Caco-2 (cell line): ENCODE data around the gene IMPG2. TPM values are rescaled to one million over a fixed set of nuclear protein-coding genes. Genes with fewer than 3 reads are reported as not detected.

ENCODE experiments used
- BruUV-seq: library from RNA; stranded (reverse); fragments of 400-500 nt; replicated peaks from 2 replicates; lab custom pipeline; 2021; lab: Mats Ljungman, UMichigan
- CTCF ChIA-PET: fragments of 300-600 bp; sonication (Branson Sonifier 250); formaldehyde crosslinking; loops from one replicate; lab custom pipeline; 2022; ENCODE audit warnings: antibody characterized with exemption; lab: Charles Lee
- POLR2A ChIA-PET: fragments of 300-600 bp; sonication (Branson Sonifier 250); formaldehyde crosslinking; loops from one replicate; lab custom pipeline; 2022; ENCODE audit warnings: antibody characterized with exemption; lab: Charles Lee
- DNase-seq, 2 experiments: peaks; one replicate each; pipeline versions ENCODE4 v3.0.0 to v3.0.0-alpha.2; 2020 to 2022
- H3K27me3 ChIP-seq: replicated peaks from 2 replicates; pipeline ENCODE4 v1.6.0; 2011; ENCODE audit warnings: low read length; ENCODE audit not compliant: control insufficient read depth, insufficient read depth
- H3K36me3 ChIP-seq: 2 replicates; pipeline ENCODE4 v1.5.1; 2011; ENCODE audit warnings: low read length; ENCODE audit not compliant: control insufficient read depth, insufficient read depth
- H3K4me1 ChIP-seq: fragments of 250-450 bp; sonication (Bioruptor Pico); 2 replicates; pipeline ENCODE4 v1.5.1; 2020; ENCODE audit warnings: mild to moderate bottlenecking
- H3K4me3 ChIP-seq: 2 replicates; pipeline ENCODE4 v1.5.1; 2011; ENCODE audit warnings: low read depth, mild to moderate bottlenecking, control low read depth, low read length
- H3K9me3 ChIP-seq: fragments of 250-450 bp; sonication (Bioruptor Pico); 2 replicates; pipeline ENCODE4 v1.5.1; 2020; ENCODE audit warnings: mild to moderate bottlenecking, moderate library complexity
- H3K27ac Mint-ChIP-seq: one replicate; pipeline ENCODE4 v1.8.0; 2022; ENCODE audit warnings: mixed read lengths; ENCODE audit not compliant: unreplicated experiment
- H3K27me3 Mint-ChIP-seq: one replicate; pipeline ENCODE4 v1.8.0; 2022; ENCODE audit warnings: mixed read lengths; ENCODE audit not compliant: insufficient read depth, unreplicated experiment
- H3K36me3 Mint-ChIP-seq: one replicate; pipeline ENCODE4 v1.8.0; 2022; ENCODE audit warnings: mild to moderate bottlenecking, mixed read lengths; ENCODE audit not compliant: insufficient read depth, unreplicated experiment
- H3K4me1 Mint-ChIP-seq: one replicate; pipeline ENCODE4 v1.8.0; 2022; ENCODE audit warnings: low read depth, mixed read lengths; ENCODE audit not compliant: unreplicated experiment
- H3K4me3 Mint-ChIP-seq: one replicate; pipeline ENCODE4 v1.8.0; 2022; ENCODE audit warnings: mild to moderate bottlenecking, moderate library complexity, mixed read lengths; ENCODE audit not compliant: unreplicated experiment
- H3K9me3 Mint-ChIP-seq: one replicate; pipeline ENCODE4 v1.8.0; 2022; ENCODE audit warnings: mixed read lengths; ENCODE audit not compliant: unreplicated experiment
- CTCF ChIP-seq, 2 experiments: fragments of 200-600 bp in 1 of 2; IDR thresholded peaks; 1 replicate in 1 of 2; 2 replicates in 1 of 2; pipeline versions ENCODE4 v1.5.1 to v1.8.0; 2011 to 2022; ENCODE audit warnings: antibody characterized with exemption in 1 of 2, control low read depth in 1 of 2, inconsistent platforms in 1 of 2, low read depth in 1 of 2, low read length in 1 of 2, mild to moderate bottlenecking in 1 of 2, moderate library complexity in 1 of 2; ENCODE audit not compliant: insufficient read depth in 1 of 2, severe bottlenecking in 1 of 2, unreplicated experiment in 1 of 2
- intact Hi-C: fragments of 100-400 bp; cut with micrococcal nuclease; formaldehyde crosslinking; loops from one replicate; pipeline ENCODE4 v1.10.0; 2022; ENCODE audit not compliant: unreplicated experiment
- total RNA-seq: library from RNA; stranded (reverse); gene quantifications from 2 replicates; pipeline ENCODE4 v1.2.3, GENCODE V29; 2022

IMPG2 gene
- total RNA-seq, 1 experiment from 2014 or later, result not detected

GRCh38 chr3:101204246-101204645 is 116.1 kb downstream of the IMPG2 start:
- no peak for TF ChIP-seq CTCF (IDR thresholded peaks at IDR 0.05; ENCODE audit: insufficient read depth in 1 of 2, low read depth in 1 of 2, low read length in 1 of 2, severe bottlenecking in 1 of 2, unreplicated experiment in 1 of 2)
- Histone ChIP-seq H3K4me3 (no peak overlapping the region), H3K36me3 (no peaks in the 10 kb centered on the region), H3K9me3 (no peaks in the 10 kb centered on the region), H3K27me3 (no peaks in the 10 kb centered on the region), H3K4me1 (no peaks in the 10 kb centered on the region)
- no peaks in the 10 kb centered on the region for H3K9me3 Mint-ChIP-seq
- H3K4me3 Mint-ChIP-seq, result no peak overlapping the region
- no peaks in the 10 kb centered on the region for H3K4me1 Mint-ChIP-seq
- POLR2A ChIA-PET, result no interaction called here
- no peaks in the 10 kb centered on the region for H3K36me3 Mint-ChIP-seq
- intact Hi-C loops, result no loop called here
- H3K27me3 Mint-ChIP-seq, result peaks cover 3% of the 10 kb centered on the region
- no peak for DNase-seq
- CTCF ChIA-PET, result no interaction called here
- no TSS peak for BruUV-seq
- H3K27ac Mint-ChIP-seq, result no peak overlapping the region

GRCh38 chr3:101203411-101203810 is 117.0 kb downstream of the IMPG2 start:
- no peaks in the 10 kb centered on the region for H3K4me1 ChIP-seq
- Mint-ChIP-seq H3K27me3 (peaks cover 3% of the 10 kb centered on the region), H3K9me3 (no peaks in the 10 kb centered on the region), H3K4me1 (no peaks in the 10 kb centered on the region), H3K27ac (no peak overlapping the region), H3K36me3 (no peaks in the 10 kb centered on the region), H3K4me3 (no peak overlapping the region)
- intact Hi-C loops, result no loop called here
- POLR2A ChIA-PET, result no interaction called here
- H3K4me3 ChIP-seq, result no peak overlapping the region
- no peaks in the 10 kb centered on the region for H3K9me3 ChIP-seq
- no peak for DNase-seq
- no peaks in the 10 kb centered on the region for H3K27me3 ChIP-seq
- CTCF ChIA-PET, result no interaction called here
- BruUV-seq, result no TSS peak
- H3K36me3 ChIP-seq, result no peaks in the 10 kb centered on the region
- no peak for TF ChIP-seq CTCF (IDR thresholded peaks at IDR 0.05; ENCODE audit: insufficient read depth in 1 of 2, low read depth in 1 of 2, low read length in 1 of 2, severe bottlenecking in 1 of 2, unreplicated experiment in 1 of 2)

- no peak overlapping the region for H3K4me3 Mint-ChIP-seq
- no peak overlapping the region for H3K4me3 ChIP-seq
- no peak for TF ChIP-seq CTCF (IDR thresholded peaks at IDR 0.05; ENCODE audit: insufficient read depth in 1 of 2, low read depth in 1 of 2, low read length in 1 of 2, severe bottlenecking in 1 of 2, unreplicated experiment in 1 of 2)
- H3K4me1 Mint-ChIP-seq, result no peaks in the 10 kb centered on the region
- no peaks in the 10 kb centered on the region for H3K9me3 Mint-ChIP-seq
- no peaks in the 10 kb centered on the region for H3K36me3 ChIP-seq
- H3K36me3 Mint-ChIP-seq, result no peaks in the 10 kb centered on the region
- no peaks in the 10 kb centered on the region for H3K27me3 ChIP-seq
- no peak for DNase-seq
- intact Hi-C loops, result no loop called here
- no peaks in the 10 kb centered on the region for H3K4me1 ChIP-seq
- no peak overlapping the region for H3K27ac Mint-ChIP-seq
- no TSS peak for BruUV-seq
- H3K27me3 Mint-ChIP-seq, result peaks cover 3% of the 10 kb centered on the region
- CTCF ChIA-PET, result no interaction called here
- POLR2A ChIA-PET, result no interaction called here
- no peaks in the 10 kb centered on the region for H3K9me3 ChIP-seq
Measured at GRCh38 chr3:101202640-101203039, 117.7 kb downstream of the IMPG2 start.
